NCI-H1436 treated with DMSO at 0.1 percent for 48 hours (cell line): ENCODE measurements around the gene CCDC148.
A peak's percentile ranks its signal among the peaks of the same experiment; 100 is the strongest.

Source experiments
- DNase-seq: peaks from one replicate; lab custom pipeline; 2025; lab: John Stamatoyannopoulos, UW

Gene CCDC148

DNA sequence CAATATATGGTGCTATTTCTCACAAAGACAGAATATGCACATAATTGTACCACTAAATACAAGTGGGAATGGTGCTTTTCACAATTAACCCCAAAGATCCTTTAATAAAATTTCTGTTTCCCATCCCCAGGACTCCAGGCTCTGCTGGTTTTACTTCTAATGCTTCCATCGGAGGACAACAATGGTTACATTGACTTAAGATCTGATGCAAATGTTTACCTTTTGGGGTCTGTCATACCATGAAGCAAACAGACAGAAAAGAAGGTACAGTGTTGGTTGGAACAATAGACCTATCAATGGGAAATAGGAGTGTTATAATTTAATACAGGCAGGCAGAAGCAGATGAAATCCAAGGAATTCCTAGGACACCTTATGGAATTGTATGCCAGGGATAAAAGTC lies 249.2 kb downstream of the CCDC148 start:
- no peak for DNase-seq

DNA sequence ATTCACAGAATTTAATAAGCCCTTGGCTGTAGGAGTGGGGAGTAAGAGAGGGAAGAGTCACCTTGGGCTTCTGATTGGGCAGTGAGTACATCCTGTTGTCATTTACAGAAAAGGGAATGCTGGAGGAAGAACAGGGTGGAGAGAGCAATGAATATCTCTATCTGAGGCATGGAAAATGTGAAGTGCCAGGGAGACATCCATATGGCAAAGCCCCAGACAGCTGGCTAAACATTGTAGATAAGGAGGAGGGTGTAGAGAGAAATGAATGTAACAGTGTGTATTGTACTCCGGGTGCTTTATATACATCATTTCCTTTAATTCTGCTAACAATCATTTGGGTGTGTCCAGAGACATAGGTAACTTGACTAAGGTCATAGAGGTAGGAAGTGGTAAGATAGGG lies 251.3 kb downstream of the CCDC148 start:
- no peak for DNase-seq

DNA sequence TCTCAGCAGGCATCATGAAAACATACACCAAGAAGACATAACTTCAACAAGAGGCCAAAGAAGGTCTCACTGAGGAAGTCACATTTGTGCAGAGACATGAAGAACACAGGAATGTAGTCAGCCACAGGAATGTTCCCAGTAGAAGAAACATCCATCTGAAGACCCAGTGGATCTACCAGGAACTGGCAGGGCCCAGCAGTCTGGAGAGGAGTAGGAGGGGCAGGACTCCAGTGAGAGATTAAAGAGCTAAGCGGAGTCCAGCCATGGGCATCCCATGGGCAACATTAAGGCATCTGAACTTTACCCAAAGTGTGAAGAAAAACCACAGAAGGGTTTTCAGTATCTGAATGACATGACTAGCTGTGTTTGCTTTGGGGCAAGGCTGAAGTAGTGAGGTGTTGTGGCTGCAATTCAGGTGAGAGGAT lies 251.8 kb downstream of the CCDC148 start:
- no peak for DNase-seq

DNA sequence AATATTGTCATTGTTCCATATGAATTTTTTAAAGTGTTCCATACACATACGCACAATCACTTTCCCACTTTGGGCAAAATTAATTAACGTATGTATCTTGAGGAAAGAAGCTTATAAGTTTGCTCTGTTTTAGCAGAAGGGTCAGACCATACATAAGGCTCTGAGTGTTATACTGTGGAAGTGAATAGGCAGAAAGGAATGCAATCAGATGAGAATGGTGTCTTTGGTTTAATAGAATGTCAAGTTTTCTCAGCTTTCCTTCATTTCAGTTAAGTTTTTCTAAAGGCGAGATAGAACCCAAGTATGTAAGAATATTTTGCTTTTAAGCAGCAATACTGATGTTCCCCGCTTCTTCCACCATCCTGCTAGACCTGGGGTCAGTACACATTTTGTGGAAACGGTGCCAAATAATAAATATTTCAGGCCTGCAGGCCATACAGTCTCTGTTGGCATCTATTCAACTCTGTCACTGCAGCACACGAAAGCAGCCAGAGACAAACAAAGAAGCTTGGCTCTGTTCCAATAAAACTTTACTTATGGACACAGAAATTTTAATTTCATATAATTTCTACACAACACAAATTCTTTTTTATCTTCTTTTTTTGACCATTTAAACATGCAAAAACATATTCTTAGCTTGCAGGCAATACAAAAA lies 254.3 kb downstream of the CCDC148 start:
- no peak for DNase-seq

DNA sequence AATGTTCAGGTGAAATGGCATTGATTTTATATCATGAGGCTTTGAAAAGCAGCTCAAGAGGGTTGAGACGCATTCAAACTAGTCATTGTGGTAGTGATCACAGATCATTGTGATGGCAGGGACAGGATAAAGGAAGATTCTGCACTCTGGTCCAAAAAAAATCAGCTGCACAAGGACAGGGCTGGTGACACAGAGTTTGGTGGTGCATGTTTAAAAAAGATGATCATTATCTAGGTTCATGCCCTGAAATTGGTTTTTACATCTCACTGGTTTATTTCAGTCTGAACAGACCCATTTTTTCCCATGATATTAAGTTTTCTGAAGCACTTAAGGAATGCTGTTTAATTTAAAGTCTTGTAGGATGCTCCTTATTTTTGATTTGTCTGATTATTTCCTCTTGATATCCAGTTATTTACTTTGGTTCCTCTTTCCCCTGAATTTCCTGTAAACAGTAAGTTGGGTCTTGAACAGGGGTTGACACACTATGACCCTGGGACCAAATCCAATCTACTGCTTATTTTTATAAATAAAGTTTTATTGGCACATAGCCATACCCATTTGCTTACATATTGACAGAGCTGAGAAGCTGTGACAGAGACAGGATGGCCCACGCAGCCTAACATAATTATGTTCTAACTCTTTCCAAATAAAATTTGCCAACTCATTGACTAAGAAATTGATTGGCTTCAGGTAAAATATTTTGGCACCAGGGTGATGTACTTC lies 256.5 kb downstream of the CCDC148 start:
- DNase-seq, result no peak

DNA sequence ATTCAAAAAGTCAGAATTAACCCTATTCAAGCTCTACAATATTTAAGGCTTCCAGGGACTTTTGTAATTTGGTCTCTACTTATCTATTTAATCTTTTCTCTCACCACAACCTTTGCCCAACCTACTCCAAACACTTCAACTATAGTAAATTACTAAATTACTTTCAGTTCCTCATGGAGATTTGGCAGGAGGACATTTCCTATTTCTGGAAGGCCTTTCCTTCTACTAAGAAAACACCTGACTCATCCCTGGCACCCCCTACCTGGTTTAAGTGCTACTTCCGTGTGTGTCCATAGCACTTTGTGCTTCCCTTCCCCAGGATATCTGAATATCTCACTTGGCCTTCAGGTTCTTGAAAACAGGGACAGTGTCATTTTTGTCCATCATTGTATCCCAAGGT lies 258.6 kb downstream of the CCDC148 start:
- no peak for DNase-seq

DNA sequence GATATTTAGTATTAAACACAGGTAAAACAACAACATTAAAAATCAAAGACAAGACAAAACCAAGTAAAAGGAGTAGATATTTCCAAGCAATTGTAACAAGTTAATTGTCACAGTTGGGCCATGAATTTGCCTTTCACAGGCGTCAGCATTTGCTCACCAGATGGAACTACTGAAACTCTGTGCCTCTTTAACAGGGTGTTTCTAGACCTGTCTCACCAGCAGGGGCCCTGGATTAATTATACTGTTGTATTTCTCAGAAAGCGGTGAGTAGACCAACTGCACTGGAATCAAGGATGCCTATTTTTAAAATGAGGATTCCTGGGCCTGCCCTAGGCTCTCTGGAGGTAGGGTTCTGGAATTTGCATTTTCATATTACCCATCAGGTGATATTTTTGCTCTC lies 262.3 kb downstream of the CCDC148 start:
- no peak for DNase-seq

DNA sequence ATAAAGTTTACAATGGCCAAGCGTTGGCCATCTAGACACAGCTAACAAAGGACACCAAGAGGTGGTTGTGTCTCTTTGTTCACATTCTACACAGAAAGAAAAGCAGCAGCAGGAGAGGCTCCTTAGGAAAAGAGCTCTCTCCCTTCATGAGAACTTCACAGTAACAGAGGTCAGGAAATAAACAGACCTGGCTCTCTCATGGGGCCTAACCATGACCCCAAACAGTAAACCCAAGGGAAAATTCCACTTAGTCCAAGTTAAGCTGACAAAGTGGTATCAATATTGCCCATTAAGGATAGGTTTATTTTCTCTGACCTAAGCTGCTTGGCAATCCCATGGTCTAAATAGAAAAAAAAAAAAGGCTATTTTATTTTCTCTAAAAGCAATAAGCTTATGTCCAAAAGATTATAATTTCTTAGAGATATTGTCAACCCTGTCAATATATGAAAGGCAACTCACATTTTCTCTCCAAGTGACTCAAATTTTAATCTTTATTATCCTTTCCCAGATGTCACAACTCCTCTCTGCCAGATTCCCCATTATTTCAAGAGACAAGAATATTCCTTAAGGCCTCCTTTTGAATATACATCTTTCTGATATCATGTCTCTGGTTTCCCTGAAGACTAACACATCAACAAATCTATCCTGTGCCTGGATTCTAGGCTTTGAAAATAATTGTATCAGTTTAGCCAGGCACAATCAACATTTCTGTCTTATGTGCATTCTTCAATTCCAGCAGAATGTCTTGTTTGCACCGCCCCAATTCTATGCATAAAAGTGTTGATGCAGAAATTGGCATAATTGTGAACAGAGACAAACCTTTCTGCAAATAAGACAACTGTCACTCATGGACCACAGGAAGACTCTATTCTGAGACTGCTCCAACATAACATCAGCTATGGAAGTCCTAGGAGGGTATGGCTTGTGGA lies 263.8 kb downstream of the CCDC148 start:
- DNase-seq, result no peak

DNA sequence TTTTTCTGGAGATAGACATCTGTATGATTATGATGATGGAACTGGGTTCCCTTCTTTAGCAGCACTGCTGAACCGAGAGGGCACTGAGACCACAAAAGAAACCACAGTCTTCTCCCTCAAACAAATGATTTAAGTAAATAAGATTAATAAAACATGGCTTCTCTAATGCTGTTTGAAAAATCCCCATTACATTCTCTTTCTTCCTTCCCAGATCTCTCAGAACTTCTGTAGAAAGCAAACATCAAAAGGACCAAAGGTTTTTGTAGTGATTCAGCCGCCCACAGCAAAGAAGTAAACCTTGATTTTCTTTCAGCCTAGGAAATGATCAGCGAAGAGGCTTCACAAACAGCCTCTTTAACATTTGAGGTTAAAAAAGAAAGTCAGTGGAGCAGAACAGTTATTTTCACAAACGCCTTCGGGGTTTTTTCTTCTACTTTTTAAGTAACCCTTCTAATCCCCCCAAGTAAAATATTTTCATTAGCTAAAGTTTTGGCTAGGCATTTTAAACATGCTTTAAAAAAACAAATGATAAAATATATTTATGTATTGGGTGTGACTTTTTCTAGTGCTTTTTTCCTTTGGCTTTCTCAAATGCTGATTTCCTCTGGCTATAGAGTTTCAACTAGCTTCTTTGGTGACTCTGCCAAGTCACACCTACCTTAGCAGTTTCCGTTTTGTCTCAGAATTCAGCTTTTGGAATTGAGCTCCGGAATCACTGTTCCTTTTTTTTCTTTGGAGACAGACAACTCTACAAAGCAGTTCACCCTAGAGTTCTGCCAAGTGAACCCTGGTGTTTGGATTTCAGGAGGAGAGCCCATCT lies 265.3 kb downstream of the CCDC148 start:
- no peak for DNase-seq

DNA sequence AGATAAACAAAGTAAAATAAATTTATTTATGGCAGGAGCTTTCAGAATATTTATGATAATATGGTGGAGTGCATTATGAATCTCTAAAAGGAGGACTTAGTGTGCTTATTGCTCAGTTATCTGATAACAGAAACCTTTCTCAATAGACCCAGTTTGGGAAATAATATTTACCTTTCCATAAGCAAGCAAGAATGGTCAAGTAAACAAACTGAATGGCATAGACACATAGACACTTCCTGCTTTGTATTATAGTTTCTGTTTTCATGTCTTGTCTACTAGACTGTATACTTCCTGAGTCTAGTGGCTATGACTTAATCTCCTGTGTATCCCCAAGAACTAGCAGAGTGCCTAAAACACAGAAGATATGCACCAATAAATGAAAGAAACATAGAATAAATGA lies 267.0 kb downstream of the CCDC148 start:
- DNase-seq, result peak; percentile 7

DNA sequence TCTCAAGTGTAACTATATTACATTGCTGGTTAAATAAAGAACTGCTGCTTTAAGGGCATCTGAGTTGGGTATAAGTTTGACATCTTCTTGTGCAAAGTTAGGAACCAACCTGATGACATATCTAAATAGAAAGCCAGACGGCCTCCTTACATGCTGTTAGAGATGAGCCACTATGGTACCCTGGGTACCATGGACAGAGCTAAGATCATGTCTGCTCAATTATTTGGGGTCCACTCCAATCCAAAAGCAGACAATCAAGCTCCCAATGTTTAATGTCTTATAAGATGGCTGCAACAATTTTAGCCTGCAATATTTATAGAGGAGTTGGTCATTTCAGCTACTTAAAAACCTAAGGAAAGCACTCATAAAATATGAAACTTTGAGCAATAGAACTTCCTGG lies 268.6 kb downstream of the CCDC148 start:
- DNase-seq, result no peak

DNA sequence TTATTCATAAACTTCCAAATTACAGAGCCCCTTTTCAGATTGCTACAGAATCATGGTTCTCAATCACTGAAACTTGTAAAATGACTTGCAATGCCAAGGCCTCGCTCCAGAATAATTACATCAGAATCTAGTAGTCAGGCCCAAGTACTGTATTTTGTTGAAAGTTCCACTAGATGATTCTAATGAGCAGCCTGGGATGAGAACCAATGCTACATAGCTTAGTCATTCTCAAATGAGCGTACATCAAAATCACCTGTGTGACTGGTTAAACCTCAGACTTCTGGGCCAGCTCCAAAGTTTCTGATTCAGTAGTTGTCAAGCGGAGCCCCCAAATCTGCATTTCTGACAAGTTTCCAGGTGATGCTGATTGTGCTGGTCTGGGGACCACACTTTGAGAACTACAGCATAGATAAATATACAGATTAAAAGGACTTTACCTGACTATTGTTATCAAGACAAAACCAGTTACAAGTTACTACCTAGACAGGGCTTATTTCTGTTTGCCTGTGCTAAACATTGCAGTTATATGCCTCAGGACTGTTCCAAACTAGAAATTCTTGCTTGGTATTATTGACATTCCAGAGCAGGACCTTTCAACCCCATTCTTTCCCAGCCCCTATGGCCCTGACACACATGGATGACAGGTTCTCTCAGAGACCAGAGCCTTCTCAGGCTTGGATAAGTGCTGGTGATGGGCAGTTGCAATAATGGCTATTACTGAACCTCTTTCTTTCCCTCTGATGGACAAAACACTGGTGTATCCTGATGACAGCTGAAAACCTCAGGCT lies 271.8 kb downstream of the CCDC148 start:
- no peak for DNase-seq

DNA sequence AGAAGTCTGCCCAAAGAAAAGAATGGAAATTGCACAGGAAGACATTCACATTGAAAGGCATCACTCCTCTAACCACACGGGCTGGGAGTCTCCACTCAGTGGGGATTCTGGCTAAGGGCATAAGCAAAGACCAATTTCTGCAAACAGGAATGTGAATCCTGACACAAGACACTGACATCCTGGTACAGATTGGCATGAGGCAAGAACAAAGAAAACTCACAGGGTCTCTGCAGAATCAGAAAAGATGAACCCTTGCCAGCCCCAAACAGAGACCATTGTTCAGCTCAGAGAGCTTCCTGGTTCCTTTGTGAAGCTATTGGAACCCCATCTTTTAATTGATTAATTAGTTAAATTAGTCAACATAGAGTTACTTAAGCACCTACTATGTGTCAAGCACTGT lies 272.6 kb downstream of the CCDC148 start:
- DNase-seq, result no peak

DNA sequence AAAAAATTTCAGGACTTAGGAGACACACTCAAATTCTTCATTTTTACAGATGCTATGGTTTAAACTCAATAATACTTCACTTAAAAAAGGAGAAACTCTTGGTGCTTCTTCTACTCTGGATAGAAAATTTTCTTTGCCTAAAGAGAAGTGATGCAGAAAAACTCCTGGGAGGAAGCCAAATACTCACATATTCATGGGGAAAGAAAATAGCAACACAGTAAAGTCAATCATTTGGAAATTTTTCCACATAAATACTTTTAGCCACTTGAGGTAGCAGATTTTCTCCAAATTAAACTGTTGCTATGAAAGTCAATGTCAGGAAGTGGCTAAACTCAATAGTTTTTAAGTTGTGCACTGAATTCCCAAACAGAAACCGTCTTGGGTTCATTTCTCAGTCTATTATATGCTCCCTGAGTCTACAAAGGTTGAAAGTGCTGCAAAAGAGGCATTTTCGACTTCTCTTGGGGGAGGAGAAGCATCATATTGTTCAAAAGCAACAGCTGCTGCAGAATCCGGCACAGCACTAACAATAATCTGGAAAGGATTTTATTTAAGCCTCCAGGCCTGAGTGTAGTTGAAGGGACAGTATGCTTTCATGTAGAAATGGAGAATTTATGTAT lies 273.8 kb downstream of the CCDC148 start:
- DNase-seq, result no peak

DNA sequence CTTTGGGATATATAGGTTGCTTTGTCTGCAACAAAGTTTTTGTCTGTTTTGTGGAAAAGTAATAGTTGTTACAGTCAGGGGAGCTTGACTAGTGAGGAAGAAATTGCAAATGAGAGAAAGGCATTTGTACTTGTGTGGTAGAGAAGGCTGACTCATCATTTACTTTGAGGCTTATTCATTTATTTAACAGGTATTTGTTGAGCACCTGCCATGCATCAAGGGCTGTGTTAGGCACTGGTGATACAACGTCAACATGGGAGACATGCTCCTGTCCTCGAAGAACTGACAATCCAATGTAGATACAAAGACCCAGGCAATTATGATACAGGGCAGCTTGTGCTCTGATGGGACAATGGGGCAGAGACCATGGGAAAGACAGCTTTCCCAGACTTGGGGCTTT lies 275.4 kb downstream of the CCDC148 start:
- no peak for DNase-seq

DNA sequence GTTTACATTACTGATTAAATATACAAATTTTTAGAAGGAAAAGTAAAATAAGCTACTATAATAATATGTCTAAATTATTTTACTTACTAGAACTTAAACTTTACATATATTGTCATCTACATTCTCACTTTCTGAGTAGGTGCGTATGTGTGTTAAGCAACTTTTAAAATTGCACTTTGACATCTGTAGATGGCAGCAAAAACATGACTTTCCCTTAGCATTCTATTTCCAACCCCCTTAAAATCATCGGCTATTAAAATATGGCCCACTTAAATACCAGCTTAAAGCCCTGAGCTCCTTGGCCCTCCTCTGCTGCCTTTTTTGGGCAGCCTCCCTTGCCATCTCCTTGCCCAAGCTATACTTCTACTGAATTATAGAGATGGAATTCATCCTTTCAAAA lies 276.9 kb downstream of the CCDC148 start:
- DNase-seq, result no peak

DNA sequence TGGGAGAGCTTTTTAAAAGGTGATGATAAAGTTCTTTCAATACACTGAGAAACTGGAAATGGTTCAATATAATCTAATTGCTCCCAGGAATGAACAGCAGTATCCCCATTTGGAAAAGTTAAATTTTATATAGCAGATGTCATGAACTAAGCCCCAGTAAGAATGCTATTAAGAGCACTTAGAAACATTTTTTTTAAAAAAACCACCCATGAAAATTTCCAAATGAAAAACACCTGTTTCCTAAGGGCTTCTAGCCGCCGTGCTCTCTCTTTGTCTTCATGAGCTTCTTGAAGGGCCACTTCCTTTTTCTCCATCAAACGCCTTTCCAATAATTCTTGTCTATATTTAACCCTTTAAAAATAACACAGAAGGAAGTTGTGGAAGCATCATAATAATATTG lies 277.9 kb downstream of the CCDC148 start:
- no peak for DNase-seq

DNA sequence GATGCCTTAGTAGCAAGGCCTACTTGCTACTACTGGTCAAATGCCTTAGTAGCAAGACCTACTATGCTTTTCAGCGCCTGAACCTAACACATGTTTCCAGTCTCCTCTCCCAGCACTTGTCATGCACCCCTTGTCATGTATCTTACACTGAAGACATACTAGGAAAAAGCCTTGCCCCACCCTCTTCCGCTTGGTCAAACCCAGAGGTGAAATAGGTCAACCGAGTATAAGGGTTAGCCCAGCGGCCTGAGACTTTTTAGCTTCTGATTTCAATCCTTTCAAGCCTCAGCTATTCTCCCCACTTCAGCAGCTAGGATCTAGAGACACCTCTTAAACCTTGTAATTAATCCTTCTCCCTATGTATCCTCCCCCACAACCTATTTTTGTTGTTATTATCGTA lies 281.6 kb downstream of the CCDC148 start:
- no peak for DNase-seq

DNA sequence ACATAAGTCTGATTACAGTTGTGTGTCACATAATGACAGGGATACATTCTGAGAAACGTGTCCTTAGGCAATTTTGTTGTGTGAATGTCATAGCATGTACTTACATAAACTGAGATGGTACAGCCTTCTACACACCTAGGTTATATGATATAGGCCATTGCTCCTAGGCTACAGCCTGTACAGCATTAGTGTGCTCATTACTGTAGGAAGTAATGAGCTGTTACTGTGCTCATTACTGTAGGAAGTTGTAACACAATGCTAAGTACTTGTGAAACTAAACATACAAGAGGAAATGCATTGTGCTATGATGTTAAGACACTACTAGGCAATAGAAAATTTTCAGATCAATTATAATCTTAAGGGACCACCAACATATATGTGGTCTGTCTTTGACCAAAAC lies 282.1 kb downstream of the CCDC148 start:
- no peak for DNase-seq

DNA sequence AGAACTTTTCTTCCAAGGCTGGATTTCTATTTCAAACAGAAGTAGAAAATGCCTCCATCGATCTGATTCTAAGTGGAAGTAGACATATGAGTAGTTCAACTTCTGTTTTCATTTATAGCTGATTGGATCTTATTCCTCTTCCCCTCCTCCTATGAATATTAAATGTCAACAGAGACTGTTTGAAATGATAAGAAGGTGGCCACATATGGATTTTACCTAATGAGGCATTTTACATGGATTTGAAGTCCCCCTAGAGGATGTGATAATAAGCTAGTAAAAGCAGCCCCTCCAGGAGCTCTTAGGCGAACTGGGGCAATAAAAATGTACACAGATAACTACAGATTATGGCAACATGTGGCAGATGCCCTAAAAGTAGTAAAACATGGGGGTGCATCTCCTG lies 283.8 kb downstream of the CCDC148 start:
- no peak for DNase-seq

DNA sequence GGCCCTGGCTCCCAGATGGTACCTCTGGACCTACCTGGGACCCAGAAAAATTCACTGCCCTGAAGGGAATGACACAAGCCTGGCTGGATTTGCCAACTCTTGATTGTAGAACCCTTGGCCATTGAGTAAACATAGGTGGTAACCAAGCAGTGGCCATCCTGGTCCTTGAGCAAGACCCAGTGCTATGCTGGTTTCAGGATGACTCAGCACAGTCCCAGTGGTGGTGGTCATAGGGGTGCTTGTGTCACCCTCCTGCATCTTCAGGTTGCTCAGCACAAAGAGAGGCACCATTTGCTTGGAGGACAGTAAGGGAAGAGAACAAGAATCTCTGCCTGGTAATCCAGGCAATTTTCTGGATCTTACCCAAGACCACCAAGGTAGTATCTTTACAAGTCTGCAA lies 302.0 kb downstream of the CCDC148 start:
- DNase-seq, result no peak
